HG03442 (cell line): ENCODE measurements around the gene RBFOX1.

Experiments
- ATAC-seq: cut with Tn5 transposase; IDR thresholded peaks from one replicate; pipeline ENCODE4 v1.9.1; 2021; ENCODE audit warnings: mild to moderate bottlenecking, moderate library complexity; ENCODE audit not compliant: unreplicated experiment

RBFOX1 gene

DNA sequence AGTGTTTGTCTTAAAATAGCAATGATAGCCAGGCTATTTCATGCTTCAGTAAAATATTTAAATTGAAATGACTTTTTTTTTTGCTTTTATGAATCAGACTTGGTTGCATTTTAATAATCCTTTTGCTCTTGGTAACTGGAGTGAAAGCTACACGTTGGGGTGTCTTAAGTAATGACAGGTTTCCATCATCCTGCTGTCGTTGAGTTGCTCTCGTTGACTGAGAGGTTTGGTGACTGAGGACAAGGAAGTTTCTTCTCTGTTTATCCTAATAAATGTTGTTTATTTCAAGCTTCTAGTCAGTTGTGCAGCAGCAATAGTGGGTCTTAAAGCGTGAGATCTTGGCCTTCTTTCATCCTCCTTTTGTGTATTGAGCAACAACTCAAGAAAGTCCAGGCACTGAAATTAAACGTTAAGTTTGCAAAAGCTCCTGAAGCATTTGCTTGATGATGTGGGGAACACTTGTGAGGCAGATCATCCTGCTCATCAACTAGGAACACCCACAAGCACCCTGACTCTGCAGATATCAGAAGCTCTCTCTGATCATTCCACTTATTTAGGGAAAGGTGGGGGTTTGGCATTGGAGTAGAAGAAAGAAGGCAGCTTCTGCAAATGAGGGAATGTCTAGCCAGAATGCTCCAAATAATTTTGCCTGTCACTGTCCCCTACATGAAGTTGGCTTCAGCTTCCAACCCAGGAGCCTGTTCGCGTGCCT lies 179.1 kb downstream of the RBFOX1 start:
- ATAC-seq, result no peak

DNA sequence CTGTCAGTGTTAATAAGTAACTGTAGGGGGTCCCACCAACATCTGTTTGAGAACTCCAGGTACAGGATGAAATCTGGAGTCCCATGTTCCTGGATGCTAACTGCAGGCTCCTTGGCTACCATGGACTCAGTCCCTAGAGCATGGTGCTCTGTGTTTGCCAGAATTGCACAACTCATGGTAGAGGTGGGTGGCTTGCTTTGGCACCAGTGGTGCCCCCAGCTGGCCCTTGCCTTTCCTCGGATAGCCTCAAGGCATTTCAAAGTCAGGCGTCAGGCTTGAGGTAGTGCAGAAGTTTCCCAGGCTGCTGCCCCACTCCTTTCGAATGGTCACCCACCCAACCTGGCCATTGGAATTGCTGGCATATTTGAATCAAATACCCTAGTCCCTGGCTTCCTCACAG lies 179.9 kb downstream of the RBFOX1 start:
- ATAC-seq, result no peak

DNA sequence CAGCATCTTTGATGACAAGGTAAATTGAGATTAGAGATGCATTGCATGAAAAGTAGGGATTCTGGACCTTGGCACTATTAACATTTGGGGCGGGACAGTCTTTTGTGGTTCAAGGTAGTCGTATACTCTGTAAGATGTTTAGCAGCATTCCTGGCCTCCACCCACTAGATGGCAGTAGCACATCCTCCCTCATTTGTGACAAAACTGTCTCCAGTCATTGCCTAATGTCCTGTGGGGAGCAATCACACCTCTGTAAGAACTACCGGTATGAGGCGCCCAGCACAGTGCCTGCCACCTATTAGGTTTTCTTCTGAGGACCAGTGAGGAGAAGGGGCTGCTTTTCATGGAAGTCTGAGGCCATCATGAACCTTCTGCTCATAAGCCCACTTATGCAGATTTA lies 180.8 kb downstream of the RBFOX1 start:
- no peak for ATAC-seq

DNA sequence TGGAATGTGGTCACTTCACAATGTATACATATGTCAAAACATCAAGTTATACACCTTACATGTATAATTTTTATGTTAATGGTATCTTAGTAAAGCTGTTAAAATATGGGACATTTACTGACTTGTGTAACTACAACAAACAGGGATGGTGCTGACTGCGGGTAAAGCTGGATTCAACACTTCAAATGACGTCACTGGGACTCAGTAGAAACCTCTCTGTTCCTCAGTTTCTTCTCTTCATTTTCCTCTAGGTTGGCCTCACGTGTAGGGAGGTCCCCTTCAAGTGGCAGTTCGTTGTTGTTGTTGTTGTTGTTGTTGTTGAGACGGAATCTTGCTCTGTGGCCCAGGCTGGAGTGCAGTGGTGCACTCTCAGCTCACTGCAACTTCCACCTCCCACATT lies 182.9 kb downstream of the RBFOX1 start:
- ATAC-seq, result no peak

DNA sequence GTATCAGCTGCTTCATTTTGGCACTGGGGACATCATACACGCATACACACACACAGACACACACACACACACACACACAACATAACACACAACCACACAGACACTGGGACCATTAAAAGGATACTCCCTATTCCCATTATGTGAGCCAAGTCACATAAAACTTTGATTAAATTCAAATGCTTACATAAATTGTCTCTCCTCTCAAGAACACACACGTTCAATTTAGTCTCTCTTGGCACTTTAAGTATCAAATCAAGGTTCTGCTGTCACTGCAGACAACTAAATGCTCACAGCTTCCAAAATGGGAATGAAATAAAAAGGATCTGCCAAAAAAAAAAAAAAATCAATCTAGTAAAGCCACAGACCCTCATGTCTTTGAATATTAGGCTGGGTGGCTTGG lies 184.9 kb downstream of the RBFOX1 start:
- ATAC-seq, result no peak

DNA sequence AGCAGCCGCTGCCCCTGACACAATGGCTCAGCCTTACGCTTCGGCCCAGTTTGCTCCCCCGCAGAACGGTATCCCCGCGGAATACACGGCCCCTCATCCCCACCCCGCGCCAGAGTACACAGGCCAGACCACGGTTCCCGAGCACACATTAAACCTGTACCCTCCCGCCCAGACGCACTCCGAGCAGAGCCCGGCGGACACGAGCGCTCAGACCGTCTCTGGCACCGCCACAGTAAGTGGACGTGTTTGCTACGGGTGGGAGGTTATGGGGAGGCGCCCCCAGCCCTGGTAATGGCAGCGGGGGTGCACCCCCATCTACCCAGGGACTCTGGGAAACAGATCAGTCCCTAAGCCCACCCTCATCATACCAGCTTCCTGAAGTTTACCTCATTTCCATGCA lies 185.5 kb downstream of the RBFOX1 start:
- ATAC-seq, result no peak

DNA sequence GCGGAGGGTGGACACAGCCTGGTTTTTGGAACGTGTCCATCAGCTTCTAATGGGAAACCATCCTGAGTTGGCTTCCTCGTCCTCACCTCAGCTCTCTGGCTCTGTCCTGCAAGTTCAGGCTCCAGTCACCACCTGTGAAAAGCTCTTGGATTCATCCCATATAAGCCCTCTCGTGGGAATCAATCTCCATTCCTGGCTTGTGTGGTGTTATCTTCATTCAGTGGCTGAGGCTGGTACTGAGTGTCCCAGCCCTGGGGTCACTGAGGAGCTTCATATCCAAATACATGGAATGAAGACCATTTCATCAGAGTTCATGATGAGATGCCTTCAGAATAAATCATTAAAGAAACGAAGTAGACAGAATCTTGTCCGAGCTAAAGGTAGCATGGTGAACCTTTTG lies 189.2 kb downstream of the RBFOX1 start:
- ATAC-seq, result no peak

DNA sequence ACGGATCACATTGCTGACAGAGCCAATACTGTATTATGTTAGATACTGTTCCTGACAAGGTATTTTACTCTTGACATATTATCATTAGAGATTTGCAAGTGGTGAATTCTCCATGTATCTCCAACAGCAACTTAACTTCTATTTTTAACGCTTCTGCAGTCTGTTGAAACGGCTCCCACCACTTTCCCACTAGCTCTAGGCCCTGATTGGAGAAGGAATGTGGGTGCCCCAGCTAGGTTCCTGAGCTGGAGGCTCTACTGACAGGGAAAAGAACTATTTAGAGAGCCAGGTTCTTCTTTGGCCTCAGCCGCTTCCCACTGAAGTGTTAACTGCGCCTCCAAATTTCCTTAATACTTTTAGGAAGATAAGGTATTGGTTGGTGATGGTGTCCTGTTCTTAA lies 191.8 kb downstream of the RBFOX1 start:
- no peak for ATAC-seq

DNA sequence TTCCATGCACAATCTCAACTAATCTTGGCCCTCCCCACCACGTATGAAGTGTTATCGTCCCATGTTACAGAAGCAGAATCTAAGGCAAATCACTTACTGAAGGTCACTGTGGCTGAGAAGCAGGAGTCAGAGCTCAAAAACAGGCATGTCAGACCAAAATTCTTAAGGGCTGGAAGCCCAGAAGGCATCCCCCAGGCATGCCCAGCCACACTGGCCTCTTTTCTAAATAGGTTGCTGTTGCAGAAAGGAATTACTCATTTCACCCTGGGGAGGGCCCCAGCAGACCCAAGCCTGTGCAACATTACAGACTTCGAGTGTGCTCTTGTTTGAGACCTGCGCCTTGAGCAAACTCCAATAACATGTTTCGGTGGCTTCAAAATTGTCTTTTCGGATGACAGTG lies 194.1 kb downstream of the RBFOX1 start:
- ATAC-seq, result no peak

DNA sequence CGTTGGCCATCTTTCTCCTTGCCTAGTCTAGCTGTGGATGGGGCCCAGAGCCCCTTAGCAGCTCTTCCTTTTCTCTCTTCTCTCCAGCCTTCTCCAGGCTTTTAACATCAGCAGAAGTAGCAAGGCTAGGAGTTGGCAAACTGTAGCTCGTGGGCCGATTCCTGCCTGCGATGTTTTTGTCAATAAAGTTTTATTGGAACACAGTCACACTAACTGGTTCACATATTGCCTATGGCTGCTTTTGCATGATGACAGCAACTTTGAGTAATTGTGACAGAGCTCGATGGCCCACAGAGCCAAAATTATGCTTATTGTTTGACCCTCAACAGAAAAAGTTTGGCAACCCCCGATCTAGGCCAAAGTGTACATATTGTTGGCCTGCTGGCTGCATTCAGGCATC lies 199.9 kb downstream of the RBFOX1 start:
- no peak for ATAC-seq

DNA sequence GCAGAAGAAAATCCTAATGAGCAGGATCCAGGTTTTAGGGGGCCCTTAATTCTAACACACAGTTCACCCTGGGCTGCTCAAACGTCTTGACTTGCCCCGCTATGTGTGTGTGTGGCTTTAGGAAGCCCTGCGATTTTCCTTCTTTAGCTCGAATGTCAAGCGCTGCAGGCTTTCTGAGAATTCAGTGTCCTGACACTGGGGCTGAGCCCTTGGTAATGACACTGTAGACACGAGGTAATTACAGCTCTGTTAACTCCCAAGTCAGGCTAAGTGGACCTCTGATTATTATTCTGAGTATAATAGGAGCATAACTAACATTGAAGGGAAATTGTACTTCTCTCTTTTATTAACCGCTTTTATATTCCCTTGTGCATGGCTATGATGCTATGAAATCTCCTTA lies 202.1 kb downstream of the RBFOX1 start:
- no peak for ATAC-seq

DNA sequence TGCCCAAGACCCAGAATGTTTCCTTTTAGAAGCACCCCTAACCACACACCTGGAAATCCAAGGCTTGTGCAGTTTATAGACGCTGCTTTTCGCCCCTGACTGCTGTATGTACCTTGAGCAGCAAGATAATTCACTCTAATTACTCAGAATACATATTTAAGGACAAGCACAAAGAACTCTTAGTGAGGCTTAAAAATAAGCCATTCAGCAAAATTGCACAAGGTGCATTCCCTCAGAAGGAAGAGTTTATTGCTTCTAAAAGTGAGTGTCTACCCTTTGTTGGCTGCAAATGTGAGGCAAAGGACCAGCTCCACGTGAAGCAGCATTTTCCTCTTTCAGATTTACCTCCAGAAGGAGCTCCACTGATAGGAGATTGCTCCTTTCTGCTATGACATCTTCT lies 208.4 kb downstream of the RBFOX1 start:
- ATAC-seq, result no peak

DNA sequence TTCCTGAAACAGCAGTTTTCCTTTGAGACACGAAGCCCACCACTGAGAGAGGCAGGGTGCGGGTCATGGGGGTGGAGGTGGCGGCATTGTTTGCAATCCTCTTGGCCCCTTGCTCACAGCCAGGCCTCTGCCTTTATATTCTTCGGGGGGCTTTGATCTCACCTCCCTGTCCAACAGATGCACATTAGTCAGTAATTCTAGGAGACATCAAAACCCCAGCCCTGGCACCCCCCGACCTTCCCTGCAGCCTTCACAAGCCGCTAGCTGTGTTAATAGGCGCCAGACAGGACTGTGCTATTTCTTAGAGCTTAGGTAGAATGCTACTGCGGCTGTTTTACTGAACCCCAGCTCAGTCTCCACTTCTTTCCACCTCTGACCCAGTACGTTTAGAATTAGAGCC lies 212.6 kb downstream of the RBFOX1 start:
- ATAC-seq, result no peak

DNA sequence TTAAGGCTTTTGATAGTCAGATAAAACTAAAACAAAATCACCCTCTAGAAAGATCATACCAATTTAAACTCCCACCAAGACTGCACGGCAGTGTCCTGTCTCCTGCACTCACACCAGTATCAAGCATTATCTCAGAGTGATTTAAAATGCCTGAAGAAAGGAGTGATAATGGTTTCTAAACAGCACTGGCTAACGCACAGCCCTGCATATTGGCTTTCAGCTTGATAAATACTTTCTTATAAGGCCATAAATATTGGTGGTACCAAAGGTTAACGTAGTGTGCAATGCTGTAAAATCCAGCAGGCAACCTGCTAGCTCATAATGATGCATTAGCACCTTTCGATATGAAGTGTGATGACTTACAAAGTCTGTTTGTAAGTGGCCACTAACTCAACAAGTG lies 214.3 kb downstream of the RBFOX1 start:
- ATAC-seq, result no peak

DNA sequence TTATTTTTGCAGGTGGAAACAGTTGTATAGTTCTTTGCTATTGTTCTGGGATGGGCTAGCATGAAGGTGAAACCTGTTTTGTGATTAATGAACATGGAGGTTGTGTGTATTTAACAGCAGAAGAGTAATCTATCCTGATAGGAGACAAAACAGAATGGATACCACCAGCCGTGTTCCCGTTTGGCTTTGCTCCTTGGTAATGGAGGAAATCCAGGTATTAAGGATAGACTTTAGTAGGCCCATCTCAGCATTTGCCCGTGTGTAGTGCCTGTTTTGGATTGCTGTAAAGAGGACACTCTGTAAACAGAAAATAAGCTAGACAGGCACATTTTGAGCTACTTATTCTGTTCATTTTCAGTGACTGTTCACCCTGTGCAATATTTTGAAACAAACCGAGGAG lies 215.1 kb downstream of the RBFOX1 start:
- ATAC-seq, result no peak

DNA sequence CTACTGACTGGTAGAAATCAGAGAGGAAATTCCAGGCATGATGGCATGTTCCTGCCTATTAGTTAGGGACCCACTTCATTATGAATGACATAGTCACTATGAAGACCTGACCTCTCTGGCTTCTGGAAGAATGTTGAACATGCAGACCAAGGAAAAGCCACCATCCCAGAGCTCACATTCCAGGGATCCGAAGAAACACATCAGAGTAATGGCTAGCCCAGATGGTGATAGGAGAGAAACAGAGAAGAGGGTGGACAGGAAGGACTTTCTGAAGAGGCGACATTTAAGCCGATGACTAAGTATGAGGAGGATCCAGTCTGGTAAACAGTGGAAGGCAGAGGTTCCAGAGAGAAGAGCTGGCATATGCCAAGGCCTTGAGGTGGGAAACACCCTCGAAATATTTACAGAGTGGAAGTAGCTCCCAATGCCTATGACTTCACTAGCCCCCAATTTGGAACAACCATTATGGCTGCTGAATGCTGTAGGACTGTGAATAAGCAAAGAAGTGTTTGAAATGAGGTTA lies 216.2 kb downstream of the RBFOX1 start:
- no peak for ATAC-seq

DNA sequence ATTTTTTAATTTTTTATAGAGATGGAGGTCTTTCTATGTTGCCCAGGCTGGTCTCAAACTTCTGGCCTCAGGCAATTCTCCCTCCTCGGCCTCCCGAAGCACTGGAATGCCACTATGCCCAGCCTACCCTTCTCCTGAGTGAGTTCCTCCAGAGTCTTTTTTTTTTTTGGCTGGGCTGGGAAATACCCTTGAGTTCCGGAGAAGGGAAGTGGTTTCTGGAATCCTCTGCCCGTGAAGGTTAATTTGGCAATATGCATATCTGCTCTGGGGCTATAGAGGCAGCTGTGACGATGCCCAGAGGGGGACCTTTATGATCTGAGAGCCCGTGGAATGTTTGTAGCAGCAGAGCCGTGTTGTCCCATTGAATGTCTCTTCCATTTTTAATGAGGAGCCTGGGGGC lies 217.5 kb downstream of the RBFOX1 start:
- no peak for ATAC-seq

DNA sequence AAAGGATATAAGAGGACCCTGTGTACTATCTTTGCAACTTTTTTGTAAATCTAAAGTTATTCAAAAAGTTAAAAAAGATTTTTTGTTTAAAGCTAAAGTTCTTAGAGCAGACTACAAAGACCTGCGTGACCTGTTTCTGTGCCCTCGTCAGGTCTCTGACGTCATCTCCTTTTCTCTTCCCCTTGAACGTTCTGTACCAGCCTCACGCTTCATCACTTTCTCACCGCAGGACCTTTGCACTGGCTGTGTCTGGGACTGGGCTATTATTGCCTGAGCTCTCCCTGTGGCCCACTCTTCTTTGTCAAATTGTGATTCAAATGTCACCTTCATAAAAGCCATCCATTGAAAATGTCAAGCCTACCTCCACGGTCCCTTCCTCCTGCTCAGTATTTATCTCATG lies 222.8 kb downstream of the RBFOX1 start:
- ATAC-seq, result no peak

DNA sequence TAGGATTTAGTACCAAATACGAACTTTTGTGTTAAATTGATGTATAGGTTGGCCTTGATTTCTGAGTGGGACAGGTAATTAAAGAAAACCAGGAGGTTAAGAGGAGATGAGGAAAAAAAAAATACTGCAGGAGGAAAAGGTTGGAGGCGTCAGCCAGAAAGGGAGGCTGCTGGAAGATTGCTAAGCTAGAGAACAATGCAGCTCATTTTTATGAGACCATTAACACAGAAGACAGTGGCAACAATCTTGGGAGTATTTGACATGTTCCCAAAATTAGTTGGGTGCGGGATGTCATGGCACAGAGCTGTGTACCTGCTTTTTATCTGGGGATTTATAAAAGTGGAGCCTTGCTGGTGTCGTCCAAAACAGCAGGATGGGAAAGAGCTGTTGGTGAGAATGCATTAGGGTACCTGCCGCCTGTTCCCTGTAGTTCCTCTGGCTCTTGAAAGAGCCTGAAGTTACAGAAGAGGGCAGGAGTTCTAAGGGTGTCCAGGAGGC lies 229.3 kb downstream of the RBFOX1 start:
- ATAC-seq, result no peak

DNA sequence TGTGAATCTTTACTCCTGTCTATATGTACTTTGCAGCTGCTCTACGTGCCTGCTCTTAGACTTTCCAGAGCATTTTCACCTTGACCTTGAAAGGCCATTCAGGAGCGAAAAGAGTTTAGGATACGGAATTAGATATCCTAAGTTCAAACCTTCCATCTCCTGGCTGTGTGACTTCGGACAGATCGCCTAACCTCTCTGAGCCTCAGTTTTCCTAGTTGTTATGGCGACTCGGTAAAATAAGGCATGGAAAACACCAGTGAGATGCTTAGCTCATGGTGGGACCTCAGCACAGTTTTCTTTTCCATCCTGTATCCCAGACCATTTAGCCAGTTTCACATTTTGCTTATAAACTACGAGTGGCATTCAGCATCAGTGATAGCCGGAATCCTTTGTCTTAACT lies 233.7 kb downstream of the RBFOX1 start:
- ATAC-seq, result no peak

DNA sequence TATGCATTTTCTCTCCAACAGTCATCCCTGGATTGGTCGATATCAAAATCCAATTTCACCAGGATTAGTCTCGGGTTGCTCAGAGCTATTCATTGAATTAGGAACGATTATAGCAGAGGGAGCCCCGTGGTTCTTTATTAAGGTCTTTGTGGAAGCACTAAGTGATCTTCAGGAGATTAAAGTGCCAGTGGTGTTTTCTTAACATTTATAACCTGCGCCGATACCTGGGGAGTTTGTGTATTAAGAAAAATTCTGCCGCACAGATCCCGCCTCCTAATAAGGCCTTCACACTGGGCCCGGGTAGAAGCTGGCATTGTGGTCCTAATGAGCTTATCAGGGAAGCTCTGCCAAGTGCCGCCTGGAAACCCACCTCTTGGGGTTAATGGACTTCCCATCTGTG lies 238.7 kb downstream of the RBFOX1 start:
- ATAC-seq, result no peak

DNA sequence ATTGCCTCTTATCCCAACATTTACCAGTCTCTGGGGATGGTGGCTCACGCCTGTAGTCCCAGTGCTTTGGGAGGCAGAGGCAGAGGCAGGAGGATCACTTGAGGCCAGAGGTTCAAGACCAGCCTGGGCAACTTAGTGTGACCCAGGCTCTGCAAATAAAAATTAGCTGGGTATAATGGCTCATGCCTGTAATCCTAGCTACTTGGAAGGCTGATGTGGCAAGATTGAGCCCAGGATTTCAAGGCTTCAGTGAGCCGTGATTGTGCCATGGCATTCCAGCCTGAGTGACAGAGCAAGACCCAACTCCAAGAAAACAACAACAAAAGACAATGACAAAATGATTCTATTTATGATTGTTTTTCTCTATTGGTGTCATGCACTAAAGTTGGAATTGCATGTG lies 244.9 kb downstream of the RBFOX1 start:
- ATAC-seq, result no peak

DNA sequence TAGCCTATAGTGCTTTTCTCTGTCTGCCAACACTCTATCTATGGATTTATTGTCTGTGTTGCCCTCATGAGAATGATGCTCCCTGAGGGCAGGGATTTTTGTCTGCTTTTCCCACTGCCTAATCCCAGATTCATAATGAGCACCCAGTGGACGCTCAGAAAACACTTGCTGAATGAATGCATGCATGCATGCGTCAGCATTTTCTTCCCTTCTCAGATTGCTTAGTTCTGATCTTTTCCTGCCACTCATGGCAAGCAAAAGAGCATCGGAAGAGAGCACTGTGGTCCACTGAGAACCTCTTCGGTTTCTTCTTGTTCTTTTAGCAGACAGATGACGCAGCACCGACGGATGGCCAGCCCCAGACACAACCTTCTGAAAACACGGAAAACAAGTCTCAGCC lies 246.8 kb downstream of the RBFOX1 start:
- ATAC-seq, result no peak
